ENCODE measurements around the gene IGF1.
A peak's percentile ranks its signal among the peaks of the same experiment; 100 is the strongest.

Gene IGF1

GRCh38 chr12:102487226-102487625, 6.9 kb upstream of the IGF1 start:
- no peak for DNase-seq

- no peak for DNase-seq
These were observed 5.8 kb upstream of the IGF1 start for GRCh38 chr12:102486153-102486552.

- peak; percentile 56 for DNase-seq
These were observed 4.1 kb upstream of the IGF1 start for GRCh38 chr12:102484428-102484958.

GRCh38 chr12:102484017-102484416, 3.7 kb upstream of the IGF1 start:
- DNase-seq, result no peak

- DNase-seq, result no peak
These were observed 3.1 kb upstream of the IGF1 start for GRCh38 chr12:102483466-102483865.

- DNase-seq, result no peak
These were observed 1.5 kb upstream of the IGF1 start for GRCh38 chr12:102481705-102482425.

GRCh38 chr12:102479939-102480338, 424 bp downstream of the IGF1 start:
- DNase-seq, result no peak

- DNase-seq, result no peak
These were observed 1.1 kb downstream of the IGF1 start for GRCh38 chr12:102479099-102479885.

- DNase-seq, result no peak
These were observed 1.8 kb downstream of the IGF1 start for GRCh38 chr12:102478405-102479098.

- no peak for DNase-seq
These were observed 5.0 kb downstream of the IGF1 start for GRCh38 chr12:102475355-102475754.

- DNase-seq, result peak; percentile 51
These were observed 5.8 kb downstream of the IGF1 start for GRCh38 chr12:102474438-102475064.

- no peak for DNase-seq
These were observed 7.9 kb downstream of the IGF1 start for GRCh38 chr12:102472496-102472895.

GRCh38 chr12:102471556-102471955, 8.8 kb downstream of the IGF1 start:
- DNase-seq, result no peak

- no peak for DNase-seq
These were observed 9.4 kb downstream of the IGF1 start for GRCh38 chr12:102470945-102471344.

GRCh38 chr12:102468261-102468915, 12.0 kb downstream of the IGF1 start:
- no peak for DNase-seq

- no peak for DNase-seq
These were observed 14.4 kb downstream of the IGF1 start for GRCh38 chr12:102465762-102466560.

GRCh38 chr12:102463659-102464249, 16.6 kb downstream of the IGF1 start:
- no peak for DNase-seq

- DNase-seq, result peak; percentile 66
These were observed 17.4 kb downstream of the IGF1 start for GRCh38 chr12:102462795-102463465.

GRCh38 chr12:102462386-102462785, 18.0 kb downstream of the IGF1 start:
- peak; percentile 35 for DNase-seq

- DNase-seq, result no peak
These were observed 18.9 kb downstream of the IGF1 start for GRCh38 chr12:102461501-102461900.

GRCh38 chr12:102459314-102459713, 21.0 kb downstream of the IGF1 start:
- no peak for DNase-seq
